ENCODE measurements around the gene ZFYVE27. TPM values are rescaled to one million over a fixed set of nuclear protein-coding genes. Genes with fewer than 3 reads are reported as not detected.

The ZFYVE27 gene
- total RNA-seq, 4 donors from 2014 or later = 33.4 to 46.8 (median 42.7) TPM

DNA sequence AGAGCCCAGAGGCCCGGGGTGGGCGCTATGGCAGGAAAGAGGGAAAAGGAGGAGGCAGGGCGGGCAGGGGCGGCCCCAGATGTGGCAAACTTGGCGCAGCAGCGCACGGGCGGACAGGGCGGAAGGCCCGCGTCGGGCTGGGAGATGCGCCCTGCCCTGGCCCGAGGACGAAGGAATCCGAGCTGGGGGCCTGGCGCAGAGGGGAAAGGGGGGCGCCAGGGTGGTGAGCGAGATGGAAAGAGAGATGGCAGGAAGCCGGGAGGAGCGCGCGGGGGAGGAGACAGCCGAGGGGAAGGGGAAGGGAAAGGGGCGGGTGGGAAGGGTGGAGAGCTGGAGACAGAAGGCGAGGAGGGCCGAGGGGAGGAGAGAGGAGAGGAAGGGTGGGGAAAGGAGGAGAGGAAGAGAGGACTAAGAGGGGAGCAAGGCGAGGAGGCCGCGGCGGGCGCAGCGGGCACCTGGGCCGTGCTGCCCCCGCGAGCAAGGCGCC, 23.5 kb upstream of the ZFYVE27 start, which contains the start of gene MARVELD1:
TSS of gene MARVELD1 (plus strand) at position 392 of the 487 bp plus-strand sequence. CDS start 147 bp downstream, outside the sequence.
- WGBS, 2 donors = 1 to 5% methylated on average over 36 to 37 of the region's 37 CpGs
- TF ChIP-seq POLR2A (IDR thresholded peaks at IDR 0.05) (peak; percentile 4 to 53), EP300 (IDR thresholded peaks at IDR 0.05) (peak in 1 of 2 donors; percentile 60)
- TF ChIP-seq, protein P1, sequence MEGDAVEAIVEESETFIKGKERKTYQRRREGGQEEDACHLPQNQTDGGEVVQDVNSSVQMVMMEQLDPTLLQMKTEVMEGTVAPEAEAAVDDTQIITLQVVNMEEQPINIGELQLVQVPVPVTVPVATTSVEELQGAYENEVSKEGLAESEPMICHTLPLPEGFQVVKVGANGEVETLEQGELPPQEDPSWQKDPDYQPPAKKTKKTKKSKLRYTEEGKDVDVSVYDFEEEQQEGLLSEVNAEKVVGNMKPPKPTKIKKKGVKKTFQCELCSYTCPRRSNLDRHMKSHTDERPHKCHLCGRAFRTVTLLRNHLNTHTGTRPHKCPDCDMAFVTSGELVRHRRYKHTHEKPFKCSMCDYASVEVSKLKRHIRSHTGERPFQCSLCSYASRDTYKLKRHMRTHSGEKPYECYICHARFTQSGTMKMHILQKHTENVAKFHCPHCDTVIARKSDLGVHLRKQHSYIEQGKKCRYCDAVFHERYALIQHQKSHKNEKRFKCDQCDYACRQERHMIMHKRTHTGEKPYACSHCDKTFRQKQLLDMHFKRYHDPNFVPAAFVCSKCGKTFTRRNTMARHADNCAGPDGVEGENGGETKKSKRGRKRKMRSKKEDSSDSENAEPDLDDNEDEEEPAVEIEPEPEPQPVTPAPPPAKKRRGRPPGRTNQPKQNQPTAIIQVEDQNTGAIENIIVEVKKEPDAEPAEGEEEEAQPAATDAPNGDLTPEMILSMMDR (IDR thresholded peaks at IDR 0.05) = no peak
- H3K27me3 ChIP-seq = no peaks in the 10 kb centered on the region
- H3K4me1 ChIP-seq = peaks cover 0 to 70% (median 38%) of the 10 kb centered on the region in 4 donors
- DNase-seq (ENCODE audit: low spot score in 2 of 2) = peak; percentile 69 to 76
- H3K9me3 ChIP-seq = no peaks in the 10 kb centered on the region
- peaks cover 0 to 17% (median 0%) of the 10 kb centered on the region in 3 donors for H3K36me3 ChIP-seq
- H3K4me3 ChIP-seq = peak within 1 kb of the TSS; percentile 41 to 82 (median 68)
- peak within 1 kb of the TSS; percentile 90 to 99 (median 96) for H3K27ac ChIP-seq

DNA sequence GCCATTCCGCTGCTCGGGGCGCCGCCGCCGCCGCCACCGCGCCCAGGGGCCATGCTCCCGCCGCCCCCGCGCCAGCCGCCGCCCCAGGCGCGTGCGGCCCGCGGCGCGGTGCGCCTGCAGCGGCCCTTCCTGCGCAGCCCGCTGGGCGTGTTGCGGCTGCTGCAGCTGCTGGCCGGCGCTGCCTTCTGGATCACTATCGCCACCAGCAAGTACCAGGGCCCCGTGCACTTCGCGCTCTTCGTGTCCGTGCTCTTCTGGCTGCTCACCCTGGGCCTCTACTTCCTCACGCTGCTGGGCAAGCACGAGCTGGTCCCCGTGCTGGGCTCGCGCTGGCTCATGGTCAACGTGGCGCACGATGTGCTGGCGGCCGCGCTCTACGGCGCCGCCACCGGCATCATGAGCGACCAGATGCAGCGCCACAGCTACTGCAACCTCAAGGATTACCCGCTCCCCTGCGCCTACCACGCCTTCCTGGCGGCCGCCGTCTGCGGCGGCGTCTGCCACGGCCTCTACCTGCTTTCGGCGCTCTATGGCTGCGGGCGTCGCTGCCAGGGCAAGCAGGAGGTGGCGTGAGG, 23.0 kb upstream of the ZFYVE27 start:
- WGBS, 2 donors = 0 to 2% methylated on average over 9 to 46 of the region's 69 CpGs
- H3K4me1 ChIP-seq = peaks cover 0 to 75% (median 43%) of the 10 kb centered on the region in 4 donors
- peak overlapping the region; percentile 41 to 82 (median 68) for H3K4me3 ChIP-seq
- TF ChIP-seq, protein P1 (IDR thresholded peaks at IDR 0.05) = peak in 4 of 5 experiments; percentile 6 to 43 (median 15)
- TF ChIP-seq POLR2A (IDR thresholded peaks at IDR 0.05) (no peak), EP300 (IDR thresholded peaks at IDR 0.05) (peak in 1 of 2 donors; percentile 73)
- H3K27ac ChIP-seq = peak overlapping the region; percentile 90 to 99 (median 96)
- no peaks in the 10 kb centered on the region for H3K9me3 ChIP-seq
- peak in 1 of 2 donors; percentile 56 for DNase-seq (ENCODE audit: low spot score in 2 of 2)
- H3K36me3 ChIP-seq = peaks cover 0 to 17% (median 0%) of the 10 kb centered on the region in 3 donors
- no peaks in the 10 kb centered on the region for H3K27me3 ChIP-seq

DNA sequence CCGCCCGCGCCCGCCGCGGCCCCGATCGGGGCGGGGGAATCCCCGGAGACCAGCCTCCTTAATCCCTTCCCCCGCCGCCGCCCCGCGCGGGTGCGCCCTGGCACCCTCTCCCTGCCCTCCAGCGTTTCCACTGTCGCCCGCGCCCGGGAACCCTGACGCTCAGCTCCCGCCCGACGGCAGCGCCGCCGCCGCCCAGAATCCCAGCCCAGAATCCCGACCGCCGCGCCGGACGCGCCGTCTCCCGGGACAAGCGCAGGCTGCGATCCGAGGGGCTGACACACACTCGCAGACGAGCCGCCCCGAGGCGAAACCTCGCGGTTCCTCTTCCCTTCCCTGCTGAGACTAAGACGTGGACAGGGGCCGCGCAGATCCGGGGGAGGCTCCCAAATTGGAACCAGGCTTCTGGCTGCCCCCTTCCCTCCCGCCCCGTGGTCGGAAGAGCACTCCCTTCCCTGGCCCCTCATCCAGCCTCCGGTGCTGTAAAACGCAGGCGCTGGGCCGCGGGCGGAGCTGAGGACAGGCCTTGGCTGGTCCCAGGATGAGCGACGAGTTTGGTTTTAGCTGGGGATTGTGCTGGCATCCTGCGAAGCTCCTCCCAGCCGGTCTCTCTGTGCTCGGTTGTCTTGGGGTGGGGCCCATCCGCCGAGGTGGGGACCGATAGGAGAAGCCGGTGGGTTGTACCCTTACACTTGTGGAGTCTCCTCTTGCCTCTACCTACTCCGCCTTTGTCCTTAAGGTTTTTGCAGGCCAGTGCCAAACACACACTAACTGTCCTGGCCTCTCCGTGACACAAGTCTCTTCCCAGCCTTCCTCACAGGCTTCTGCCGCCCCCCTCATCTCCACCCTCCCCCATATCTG, 22.3 kb upstream of the ZFYVE27 start:
- WGBS, 2 donors = 1% methylated on average over 28 to 40 of the region's 74 CpGs
- Histone ChIP-seq H3K4me1 (peaks cover 3 to 75% (median 48%) of the 10 kb centered on the region in 4 donors), H3K36me3 (peaks cover 0 to 17% (median 0%) of the 10 kb centered on the region in 3 donors), H3K27me3 (no peaks in the 10 kb centered on the region), H3K27ac (peak overlapping the region; percentile 90 to 99 (median 96)), H3K4me3 (peak overlapping the region; percentile 41 to 82 (median 68)), H3K9me3 (no peaks in the 10 kb centered on the region)
- TF ChIP-seq POLR2A (IDR thresholded peaks at IDR 0.05) (peak; percentile 23 to 63), EP300 (IDR thresholded peaks at IDR 0.05) (peak in 1 of 2 donors; percentile 75)
- TF ChIP-seq, protein P1 (IDR thresholded peaks at IDR 0.05) = no peak
- peak; percentile 66 to 70 for DNase-seq (ENCODE audit: low spot score in 2 of 2)

DNA sequence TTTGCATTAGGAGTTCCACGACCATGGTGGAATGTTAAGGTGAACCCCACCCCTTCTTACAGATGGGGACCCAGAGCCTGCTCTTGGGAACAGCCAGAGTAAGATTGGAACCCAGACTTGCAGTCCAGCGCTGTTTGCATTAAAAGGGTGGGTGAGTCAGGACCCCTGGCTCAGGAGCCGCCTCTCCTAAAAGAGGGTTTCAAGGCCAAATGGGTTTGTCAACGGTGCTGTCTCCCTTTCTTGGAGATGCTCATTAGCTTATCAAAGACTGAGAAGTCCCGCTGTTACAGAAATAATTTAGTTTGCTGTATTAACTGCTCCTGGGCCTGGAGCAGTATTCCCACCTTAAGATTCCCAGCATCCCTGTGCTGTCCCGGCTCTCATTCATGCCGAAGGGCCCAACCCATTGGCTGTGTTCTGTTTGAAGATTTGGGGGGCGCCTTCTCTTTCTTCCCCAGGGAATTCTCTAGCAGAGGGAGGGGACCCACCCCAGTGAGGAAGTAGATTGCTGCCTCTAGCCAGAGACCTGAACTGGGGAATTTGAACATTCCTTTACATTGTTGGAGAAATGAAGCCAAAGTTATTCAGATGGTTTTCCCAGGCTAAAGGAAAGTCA, 21.6 kb upstream of the ZFYVE27 start:
- Histone ChIP-seq H3K4me1 (peaks cover 6 to 75% (median 50%) of the 10 kb centered on the region in 4 donors), H3K4me3 (peak overlapping the region; percentile 41 to 82 (median 68)), H3K27me3 (no peaks in the 10 kb centered on the region), H3K9me3 (no peaks in the 10 kb centered on the region), H3K36me3 (peaks cover 0 to 17% (median 0%) of the 10 kb centered on the region in 3 donors), H3K27ac (peak overlapping the region; percentile 90 to 99 (median 96))
- TF ChIP-seq, protein P1 (IDR thresholded peaks at IDR 0.05) = no peak
- TF ChIP-seq POLR2A (IDR thresholded peaks at IDR 0.05) (no peak), EP300 (IDR thresholded peaks at IDR 0.05) (no peak)
- WGBS, 2 donors = 16 to 24% methylated on average over 8 of the region's 8 CpGs
- DNase-seq (ENCODE audit: low spot score in 2 of 2) = no peak
